Activated gamma-delta T cell (primary cell): ENCODE results near the gene EPG5.
"Not testable (repeated sequence)": the region's sequence is repeated elsewhere in the genome, so short reads cannot be mapped to it uniquely, and the experiment has no call there.

Source experiments
- DNase-seq: peaks from one replicate; lab custom pipeline; 2025; lab: John Stamatoyannopoulos, UW
- total RNA-seq, 2 donors: gene quantifications; one replicate each; lab custom pipeline; 2026; lab: John Stamatoyannopoulos, UW

Gene EPG5, protein sequence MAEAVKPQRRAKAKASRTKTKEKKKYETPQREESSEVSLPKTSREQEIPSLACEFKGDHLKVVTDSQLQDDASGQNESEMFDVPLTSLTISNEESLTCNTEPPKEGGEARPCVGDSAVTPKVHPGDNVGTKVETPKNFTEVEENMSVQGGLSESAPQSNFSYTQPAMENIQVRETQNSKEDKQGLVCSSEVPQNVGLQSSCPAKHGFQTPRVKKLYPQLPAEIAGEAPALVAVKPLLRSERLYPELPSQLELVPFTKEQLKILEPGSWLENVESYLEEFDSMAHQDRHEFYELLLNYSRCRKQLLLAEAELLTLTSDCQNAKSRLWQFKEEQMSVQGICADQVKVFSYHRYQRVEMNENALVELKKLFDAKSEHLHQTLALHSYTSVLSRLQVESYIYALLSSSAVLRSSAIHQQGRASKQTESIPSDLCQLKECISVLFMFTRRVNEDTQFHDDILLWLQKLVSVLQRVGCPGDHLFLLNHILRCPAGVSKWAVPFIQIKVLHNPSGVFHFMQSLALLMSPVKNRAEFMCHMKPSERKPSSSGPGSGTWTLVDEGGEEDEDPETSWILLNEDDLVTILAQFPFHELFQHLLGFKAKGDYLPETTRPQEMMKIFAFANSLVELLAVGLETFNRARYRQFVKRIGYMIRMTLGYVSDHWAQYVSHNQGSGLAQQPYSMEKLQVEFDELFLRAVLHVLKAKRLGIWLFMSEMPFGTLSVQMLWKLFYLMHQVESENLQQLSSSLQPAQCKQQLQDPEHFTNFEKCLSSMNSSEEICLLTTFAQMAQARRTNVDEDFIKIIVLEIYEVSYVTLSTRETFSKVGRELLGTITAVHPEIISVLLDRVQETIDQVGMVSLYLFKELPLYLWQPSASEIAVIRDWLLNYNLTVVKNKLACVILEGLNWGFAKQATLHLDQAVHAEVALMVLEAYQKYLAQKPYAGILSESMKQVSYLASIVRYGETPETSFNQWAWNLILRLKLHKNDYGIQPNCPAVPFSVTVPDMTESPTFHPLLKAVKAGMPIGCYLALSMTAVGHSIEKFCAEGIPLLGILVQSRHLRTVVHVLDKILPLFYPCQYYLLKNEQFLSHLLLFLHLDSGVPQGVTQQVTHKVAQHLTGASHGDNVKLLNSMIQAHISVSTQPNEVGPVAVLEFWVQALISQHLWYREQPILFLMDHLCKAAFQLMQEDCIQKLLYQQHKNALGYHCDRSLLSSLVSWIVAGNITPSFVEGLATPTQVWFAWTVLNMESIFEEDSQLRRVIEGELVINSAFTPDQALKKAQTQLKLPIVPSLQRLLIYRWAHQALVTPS (N-terminal part only)
- total RNA-seq: 97.5 to 115 reads per million in 2 donors

DNA sequence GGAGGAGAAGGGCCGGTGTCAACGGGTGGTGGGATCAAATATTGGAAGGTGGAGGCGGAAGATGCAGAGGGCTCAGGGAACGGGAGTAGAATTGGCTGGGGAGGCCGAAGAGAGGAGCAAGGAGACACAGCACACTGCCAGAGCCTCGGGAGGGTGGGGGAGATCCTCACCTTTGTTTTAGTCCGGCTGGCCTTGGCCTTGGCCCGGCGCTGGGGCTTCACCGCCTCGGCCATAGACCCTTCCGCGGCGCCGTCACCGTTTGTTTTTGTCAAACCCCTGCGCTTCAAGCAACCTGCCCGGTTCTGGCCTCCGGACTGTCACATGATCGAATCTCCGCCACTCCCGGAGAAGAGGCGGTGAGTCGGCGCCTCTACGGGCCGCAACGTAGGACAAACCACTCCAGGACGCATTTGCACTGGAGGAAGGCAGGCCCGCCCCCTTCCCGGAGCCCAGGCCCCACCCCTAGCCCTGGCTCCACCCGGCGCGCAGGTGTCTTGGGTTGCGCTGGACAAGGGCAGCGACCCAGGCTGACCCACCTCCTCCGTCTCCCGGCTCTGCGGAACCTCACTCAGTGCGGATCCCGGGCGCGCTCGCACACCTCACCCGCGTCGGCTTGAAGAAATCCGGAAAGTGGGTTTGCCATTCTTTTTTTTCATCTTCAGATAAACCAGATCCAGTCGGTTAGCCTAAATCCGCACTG lies at the start of gene EPG5:
EPG5 (minus strand) TSS at position 323 of the 700 bp plus-strand sequence; CDS start at position 233, 90 bp downstream.
- DNase-seq: peak; percentile 77

DNA sequence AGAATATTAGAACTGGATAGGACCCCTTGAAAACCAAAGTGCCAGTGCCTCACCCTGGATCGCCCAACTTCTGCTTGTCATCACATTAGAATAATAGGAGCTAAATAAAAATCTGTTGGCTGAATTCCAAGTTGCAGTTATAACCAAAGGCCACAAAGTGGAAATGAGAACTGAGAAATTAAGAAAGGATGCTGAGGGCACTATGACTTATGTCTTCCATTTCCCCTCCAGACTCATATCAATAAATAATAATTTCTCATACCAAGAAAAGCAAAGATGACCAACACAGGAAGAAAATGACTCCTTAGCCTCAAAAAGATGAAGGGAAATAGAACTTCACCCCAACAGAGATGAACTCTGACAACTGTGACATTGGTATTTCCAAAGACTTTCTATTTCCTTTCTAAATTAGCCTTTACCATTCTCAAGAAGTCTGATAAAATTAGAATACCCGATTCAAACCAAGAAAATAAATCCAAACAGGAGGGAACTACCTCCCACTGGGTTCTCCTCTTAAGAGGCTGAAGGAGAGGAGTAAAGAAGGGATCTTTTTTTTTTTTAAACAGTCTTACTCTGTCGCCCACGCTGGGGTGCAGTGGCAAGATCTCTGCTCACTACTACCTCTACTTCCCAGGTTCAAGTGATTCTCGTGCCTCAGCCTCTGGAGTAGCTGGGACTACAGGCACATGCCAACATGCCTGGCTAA lies 46.5 kb upstream of the EPG5 start:
- DNase-seq: no peak

DNA sequence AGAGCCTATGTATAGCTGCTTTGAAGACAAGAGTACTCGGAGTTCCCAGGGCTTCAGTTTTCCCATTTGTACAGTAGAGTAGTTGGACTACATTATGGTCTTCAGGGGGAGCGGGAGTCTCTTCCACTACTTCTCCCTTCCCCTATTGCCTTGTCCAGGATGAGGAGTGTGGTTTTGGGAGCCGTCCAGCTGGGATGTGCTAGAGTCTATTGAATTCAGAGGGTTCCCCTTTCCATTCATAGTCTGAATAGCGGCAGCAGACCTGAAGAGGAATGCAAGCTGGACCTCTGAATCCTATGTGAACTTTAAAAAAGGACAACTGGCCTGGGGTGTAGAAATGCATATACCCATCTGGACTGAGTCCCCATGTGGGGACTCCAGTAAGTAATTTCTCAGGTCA lies 43.5 kb upstream of the EPG5 start:
- no peak for DNase-seq

DNA sequence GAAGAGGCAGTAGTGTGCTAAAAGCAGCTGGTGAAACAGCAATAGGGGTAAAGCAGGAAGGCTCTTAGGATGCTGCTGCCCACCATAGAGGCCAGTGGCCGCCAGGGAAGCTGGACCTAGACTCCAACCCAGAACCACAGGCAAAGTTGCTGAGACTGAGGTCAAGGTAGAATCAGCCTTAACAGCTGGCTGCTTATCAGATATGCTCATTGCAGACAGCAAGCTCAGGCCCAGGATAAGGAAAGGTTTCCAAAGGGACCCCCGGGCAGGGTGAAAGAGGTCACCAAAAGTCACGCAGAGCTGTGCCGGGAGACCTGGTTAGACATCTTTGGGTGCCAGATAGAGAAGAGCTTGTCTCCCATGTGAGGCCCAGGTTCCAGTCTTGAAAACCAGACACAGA lies 42.9 kb upstream of the EPG5 start:
- DNase-seq: no peak

DNA sequence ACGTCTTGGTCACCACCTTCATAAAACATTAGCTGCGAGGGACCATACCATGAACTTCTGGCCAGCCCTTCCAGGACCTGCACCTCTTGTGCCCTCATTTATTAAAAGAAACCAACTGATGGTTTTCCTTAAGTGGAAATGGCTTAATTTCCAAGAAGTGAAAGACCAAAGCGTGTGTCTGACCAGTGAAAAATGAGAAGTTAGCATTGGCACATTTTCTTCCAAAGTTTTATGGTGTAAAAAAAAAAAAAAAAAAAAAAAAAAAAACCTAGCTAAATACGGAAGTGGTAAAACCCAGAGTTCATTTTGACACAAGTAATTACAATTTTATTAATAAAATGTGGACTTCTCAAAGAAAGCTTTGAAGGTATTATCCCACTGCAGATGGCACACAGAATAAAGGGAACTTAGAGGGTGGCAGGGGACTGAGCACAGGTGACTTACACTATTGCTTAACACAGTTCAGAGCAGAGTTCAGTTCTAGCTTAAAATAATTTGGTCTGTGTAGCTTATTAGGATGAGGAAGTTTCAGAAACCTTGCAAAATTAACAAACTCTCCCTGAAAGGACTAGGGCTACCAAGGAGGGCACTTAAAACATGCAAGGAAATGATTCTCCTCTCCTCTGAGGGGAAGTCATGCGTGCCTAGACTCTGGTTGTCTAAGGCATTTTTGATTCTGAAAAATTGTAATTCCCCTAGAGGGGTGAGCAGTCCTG lies 42.2 kb upstream of the EPG5 start:
- DNase-seq: no peak

DNA sequence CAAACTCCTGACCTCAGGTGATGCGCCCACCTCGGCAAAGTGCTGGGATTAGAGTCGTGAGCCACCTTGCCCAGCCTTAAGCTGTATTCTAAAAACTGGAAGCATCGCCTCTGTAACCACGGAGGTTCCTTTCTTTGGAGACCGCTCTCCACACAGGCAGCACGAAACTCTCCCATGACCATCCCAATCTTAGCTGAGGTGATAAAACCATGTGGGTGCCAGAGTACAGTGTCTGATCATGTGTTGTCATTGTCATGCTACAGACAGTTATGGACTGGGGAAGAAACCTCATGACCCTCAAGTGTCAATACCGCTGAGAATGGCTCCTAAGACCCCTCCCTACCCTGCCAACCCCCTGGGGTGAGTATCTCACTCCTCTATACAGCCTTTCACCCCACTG lies 41.4 kb upstream of the EPG5 start:
- no peak for DNase-seq

DNA sequence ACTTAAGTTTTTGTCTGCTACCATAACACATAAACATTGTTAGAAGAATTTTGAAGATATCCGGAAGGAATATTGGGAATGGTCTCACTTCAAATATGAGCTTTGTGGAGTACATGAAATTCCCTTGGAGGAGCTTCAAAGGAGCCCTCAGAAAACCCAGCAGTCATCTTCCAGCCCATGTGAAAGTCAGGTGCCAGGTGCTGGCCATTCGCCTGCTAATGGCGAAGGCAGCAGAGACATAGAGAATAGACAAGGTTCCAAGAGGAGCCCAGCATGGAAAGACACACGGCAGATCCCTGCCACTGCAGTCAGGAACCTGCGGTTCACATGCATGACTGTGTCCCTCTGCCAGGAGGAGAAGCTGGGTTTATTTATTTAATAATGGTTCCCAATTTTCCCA lies 40.0 kb upstream of the EPG5 start:
- DNase-seq: no peak

DNA sequence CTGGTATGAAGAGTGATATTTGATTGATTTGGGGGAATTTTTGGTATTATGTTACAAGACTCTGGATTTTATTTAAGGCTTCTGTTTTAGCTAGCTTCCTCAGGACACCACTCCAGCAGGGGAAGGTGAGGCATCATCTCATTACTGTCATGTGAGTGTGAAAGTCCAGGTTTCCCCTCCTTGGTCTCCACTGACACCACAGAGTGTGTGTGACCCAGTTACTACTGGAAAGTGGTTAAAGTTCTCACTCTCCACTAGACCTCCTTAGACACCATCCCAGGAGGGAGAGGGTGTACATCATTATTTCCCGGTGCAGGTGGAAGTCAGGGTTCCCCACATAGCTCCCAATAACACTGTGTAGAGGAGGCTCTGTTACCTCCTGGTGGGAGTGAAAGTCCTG lies 35.8 kb upstream of the EPG5 start:
- DNase-seq: no peak

DNA sequence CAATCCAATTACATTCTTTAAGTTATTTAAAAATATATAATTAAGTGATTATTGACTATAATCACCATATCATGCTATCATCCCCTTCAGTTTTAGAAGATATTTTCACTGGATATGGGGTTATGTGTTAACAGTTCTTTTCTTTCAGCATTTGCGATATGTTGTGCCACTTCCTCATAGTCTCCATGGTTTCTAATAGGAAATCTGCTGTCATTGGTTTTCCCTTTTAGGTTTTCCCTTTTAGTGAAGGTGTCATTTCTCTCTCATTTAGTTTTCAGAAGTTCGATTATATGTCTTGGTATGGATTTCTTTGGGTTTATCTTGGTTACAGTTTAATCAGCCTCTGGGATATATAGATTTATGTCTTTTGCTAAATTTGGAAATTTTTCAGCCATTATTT lies 34.8 kb upstream of the EPG5 start:
- DNase-seq: no peak

DNA sequence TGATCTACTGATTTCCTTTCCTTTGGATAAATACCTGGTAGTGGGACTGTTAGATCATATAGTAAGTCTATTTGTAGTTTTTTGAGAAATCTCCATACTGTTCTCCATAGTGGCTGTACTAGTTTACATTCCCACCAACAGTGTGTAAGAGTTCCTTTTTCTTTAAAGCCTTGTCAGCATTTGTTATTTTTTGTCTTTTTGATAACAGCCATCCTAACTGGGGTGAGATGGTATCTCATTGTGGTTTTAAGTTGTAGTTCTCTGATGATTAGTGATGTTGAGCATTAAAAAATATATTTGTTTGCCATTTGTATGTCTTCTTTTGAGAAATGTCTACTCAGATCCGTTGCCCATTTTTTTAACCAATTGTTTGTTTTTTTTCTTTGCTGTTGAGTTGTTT lies 33.9 kb upstream of the EPG5 start:
- no peak for DNase-seq

DNA sequence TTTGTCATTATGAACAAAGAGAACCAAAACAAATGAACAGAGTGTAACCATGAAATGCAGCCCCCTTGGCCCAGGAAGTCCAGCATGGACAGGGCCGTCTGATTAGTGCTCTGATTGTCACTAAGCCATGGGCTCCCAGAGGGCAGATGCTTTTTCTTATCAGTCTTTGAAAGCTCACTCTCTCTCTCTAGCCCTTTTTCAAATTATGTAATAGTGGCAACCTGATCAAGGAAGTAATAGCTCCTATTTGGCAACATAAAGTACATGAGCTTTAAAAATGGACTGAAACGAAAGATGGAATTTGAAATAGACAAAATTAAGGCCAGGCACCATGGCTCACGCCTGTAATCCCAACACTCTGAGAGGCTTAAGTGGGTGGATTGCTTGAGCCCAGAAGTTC lies 32.4 kb upstream of the EPG5 start:
- DNase-seq: no peak

DNA sequence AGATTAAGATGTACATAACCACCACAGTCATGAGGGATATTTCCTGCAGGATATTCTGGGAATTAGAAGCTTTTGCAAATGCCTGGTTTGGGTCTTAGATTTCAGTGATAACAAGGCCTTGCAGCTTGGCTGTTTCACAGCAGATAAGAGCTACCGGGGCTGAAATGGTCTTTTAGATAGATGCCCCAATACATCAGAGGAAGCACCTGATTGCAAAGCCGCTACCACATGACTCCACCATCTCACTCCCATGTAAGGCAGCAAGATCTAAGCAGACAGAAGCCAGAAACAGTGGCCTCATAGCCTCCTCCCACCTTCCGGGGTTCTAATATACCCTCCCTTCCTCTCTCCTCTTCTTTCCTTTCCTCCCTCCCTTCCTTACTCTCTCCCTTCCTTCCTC lies 31.1 kb upstream of the EPG5 start:
- no peak for DNase-seq

DNA sequence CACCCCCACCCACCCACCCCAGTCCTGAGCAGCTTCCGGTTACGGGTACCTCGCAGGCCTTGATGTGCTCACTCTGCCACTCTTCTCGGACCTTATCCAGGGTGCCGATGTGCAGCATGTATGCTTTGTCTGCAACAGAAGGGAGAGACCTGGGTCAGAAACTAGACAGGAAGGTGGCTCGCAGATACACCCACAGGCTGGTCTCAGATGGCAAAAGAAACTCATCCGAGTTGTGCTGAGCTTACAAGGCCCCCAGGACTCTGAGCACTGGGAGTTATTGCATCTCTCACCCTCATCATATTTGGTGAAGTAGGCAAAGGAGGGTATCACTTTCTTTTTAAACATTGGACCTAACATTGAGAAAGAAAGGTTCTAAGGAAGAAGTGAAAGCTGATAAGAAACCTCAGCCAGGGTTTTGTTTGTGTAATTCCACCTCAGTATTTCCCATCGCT lies 30.6 kb upstream of the EPG5 start:
- no peak for DNase-seq

DNA sequence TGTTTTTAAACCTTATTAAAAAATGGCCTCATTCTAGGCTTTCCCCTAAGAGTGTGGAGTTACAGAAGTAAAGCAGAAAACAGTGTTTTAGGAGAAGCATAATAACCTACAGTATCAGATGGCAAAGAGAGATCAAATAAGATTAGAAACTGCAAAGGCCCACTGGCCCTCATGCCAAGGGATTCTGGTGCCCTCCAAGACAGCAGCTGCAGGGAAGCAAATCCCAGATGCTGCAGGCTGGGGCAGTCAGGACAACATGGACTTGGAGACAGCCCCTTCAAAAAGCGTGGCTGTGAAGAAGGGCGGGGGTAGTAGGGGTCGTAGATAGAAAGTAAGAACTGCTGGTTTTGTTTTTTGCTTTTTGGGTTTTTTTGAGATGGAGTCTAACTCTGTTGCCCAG lies 28.3 kb upstream of the EPG5 start:
- no peak for DNase-seq

DNA sequence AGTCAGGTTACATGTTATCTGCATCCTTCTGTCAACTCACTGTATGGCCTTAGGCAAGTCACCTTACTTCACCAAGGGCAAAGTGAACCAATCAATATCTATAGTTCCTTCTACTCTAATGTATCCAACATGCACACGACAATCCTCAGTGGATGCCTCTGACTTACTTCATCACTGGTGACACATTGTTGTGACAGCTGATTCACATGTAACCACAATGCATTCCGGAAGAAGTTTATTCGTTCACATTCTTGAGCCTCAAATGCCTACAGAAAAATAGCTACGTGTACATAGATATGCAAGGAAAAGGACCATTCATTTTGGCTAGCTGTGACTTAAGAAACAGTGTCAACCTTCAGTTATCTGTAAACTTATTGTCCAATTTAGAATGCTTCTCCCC lies 26.3 kb upstream of the EPG5 start:
- no peak for DNase-seq

DNA sequence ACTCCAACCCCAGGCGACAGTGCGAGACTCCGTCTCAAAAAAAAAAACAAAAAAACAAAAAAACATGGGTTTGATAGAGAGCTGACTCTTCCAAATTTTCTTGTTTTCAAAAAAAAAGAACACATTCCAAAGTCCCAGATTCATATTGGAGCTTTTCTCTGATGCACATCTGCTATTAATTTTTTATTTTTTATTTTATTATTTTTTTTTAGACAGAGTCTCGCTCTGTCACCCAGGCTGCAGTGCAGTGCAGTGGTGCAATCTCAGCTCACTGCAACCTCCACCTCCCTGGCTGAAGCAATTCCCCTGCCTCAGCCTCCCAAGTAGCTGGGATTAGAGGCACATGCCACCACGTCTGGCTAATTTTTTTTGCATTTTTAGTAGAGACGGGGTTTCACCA lies 25.4 kb upstream of the EPG5 start:
- DNase-seq: not testable (repeated sequence)

DNA sequence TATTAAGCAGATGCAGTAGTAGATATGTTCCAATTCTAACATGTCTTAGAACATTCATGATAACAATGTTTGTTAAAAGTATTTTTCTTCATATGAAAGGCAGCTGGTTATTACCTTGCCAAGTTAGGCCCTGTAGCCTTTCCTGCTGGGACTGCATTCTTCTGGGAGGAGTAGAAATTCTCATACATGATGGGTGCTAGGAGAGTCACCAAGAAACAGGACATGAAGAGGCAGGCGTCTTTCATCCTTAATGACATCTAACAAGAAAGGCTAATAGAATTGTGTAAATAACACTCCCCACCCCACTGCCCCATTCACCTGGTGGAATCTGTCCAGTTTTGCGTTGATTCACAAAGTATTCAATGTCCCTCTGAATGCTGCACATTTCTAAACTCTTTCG lies 24.7 kb upstream of the EPG5 start:
- no peak for DNase-seq

DNA sequence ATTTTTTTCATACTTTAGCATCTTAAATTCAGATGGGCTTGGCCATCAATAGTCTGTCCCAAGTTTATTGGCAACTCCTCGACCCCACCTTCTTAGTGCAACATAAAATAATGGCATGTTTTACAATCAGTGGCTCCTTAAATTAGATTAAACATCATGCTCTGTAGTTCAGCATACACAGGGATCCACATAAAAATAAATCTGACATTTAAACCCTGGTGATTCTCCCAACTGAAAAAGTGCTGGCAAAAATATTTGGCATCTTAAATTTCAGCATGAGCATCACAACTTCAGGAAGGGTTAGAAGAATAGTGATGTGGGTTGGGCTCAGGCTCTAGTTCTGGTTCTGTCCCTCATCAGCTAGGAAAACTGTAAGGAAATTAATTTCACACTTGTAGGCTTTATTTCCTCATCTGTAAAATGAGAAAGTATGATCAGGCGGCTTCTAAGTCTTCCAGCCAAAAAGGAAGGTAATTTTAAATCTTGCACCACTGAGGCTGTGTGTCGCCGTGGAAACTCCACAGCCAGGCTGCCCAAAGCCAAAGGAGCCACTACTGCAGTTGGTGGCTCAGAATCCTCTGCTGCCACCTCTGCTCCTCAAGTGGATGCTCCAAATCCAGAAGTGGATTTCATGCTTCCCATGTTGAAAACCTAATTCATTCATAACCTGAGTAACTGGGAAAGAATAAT lies 17.6 kb upstream of the EPG5 start:
- DNase-seq: no peak

DNA sequence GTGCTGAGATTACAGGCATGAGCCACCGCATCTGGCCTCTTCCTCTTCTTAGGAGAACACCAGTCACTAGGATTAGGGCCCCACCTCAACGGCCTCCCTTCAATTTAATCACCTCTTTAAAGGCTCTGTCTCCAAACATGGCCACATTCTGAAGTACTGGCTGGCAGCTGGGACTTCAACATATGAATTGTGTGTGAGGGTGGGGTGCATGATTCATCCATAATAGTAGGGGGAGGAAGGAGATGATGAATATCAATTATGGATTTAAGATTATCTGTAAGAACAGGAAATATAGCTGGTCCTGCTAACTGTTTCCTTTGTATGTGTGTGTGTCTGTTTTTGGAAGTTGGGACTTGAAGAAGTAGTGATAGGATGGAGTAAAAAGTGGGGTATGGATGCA lies 14.7 kb upstream of the EPG5 start:
- no peak for DNase-seq

DNA sequence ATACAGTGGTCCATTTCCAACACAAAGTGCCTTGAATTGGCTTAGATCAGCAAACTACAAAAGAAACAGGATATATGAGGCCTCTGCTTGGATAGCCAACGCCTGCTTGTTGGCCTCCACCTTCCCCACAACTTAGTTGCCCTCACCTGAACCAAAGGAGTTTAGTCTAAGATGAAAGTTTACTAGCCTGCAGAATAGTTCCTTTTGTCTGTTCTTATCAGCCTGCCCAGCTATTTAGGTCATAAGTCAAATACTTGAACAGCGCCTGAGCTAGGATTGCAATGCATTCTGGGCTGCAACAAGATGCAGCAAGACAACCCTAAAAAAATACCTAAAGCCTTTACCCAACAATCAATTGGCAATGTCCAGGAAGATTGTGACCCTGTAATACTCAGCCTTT lies 13.1 kb upstream of the EPG5 start:
- DNase-seq: no peak
